Astrocyte of the cerebellum (primary cell): ENCODE data around the gene FKBP2.

Experiments used
- DNase-seq: peaks from one replicate; pipeline ENCODE4 v3.0.0-alpha.2; 2011; ENCODE audit warnings: low read depth
- H3K4me3 ChIP-seq: 2 replicates; pipeline ENCODE4 v1.5.1; 2011; ENCODE audit warnings: mild to moderate bottlenecking, low read depth, low read length, moderate library complexity
- in situ Hi-C: cut with HindIII; loops from 2 replicates; pipeline ENCODE4 v1.10.0; 2017; ENCODE audit warnings: low sequenced_read_pairs
- TF ChIP-seq, protein P1 (sequence below): IDR thresholded peaks from 2 replicates; pipeline ENCODE4 v1.5.1; 2012; ENCODE audit warnings: low read length, low read depth, moderate library complexity, mild to moderate bottlenecking; ENCODE audit errors: missing control alignments

FKBP2 gene

DNA sequence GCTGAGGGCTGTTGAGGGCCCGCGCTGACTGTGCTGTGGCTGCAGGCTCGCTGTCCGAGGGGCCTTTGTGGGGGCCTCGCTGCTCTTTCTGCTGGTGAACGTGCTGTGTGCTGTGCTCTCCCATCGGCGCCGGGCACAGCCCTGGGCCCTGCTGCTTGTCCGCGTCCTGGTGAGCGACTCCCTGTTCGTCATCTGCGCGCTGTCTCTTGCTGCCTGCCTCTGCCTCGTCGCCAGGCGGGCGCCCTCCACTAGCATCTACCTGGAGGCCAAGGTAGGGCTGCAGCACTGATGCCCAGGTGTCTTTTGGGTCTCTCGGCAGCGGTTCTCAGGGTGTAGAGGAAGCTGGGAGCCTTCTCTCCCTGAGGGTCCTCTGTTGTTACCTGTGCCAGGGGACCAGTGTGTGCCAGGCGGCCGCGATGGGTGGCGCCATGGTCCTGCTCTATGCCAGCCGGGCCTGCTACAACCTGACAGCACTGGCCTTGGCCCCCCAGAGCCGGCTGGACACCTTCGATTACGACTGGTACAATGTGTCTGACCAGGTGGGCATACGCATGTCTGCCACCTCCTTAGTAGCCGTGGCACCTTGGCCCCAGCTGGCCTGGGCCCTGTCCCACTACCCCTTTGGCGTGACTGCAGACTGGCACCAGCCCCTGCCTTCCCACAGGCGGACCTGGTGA lies 46.9 kb downstream of the FKBP2 start:
- H3K4me3 ChIP-seq: no peak overlapping the region
- no peak for DNase-seq
- TF ChIP-seq, protein P1, sequence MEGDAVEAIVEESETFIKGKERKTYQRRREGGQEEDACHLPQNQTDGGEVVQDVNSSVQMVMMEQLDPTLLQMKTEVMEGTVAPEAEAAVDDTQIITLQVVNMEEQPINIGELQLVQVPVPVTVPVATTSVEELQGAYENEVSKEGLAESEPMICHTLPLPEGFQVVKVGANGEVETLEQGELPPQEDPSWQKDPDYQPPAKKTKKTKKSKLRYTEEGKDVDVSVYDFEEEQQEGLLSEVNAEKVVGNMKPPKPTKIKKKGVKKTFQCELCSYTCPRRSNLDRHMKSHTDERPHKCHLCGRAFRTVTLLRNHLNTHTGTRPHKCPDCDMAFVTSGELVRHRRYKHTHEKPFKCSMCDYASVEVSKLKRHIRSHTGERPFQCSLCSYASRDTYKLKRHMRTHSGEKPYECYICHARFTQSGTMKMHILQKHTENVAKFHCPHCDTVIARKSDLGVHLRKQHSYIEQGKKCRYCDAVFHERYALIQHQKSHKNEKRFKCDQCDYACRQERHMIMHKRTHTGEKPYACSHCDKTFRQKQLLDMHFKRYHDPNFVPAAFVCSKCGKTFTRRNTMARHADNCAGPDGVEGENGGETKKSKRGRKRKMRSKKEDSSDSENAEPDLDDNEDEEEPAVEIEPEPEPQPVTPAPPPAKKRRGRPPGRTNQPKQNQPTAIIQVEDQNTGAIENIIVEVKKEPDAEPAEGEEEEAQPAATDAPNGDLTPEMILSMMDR: no peak
- in situ Hi-C loops: no loop called here

DNA sequence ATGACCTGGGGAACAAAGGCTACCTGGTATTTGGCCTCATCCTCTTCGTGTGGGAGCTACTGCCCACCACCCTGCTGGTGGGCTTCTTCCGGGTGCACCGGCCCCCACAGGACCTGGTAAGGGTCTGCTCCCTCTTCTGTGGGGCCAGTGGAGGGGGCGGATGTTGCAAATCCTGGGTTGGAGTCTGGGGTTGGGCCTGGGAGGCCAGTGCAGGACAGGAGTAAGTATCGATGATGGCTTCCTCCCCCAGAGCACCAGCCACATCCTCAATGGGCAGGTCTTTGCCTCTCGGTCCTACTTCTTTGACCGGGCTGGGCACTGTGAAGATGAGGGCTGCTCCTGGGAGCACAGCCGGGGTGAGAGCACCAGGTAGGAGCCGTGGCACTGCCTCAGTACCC lies 47.5 kb downstream of the FKBP2 start:
- in situ Hi-C loops: no loop called here
- no peak overlapping the region for H3K4me3 ChIP-seq
- TF ChIP-seq, protein P1: no peak
- no peak for DNase-seq

DNA sequence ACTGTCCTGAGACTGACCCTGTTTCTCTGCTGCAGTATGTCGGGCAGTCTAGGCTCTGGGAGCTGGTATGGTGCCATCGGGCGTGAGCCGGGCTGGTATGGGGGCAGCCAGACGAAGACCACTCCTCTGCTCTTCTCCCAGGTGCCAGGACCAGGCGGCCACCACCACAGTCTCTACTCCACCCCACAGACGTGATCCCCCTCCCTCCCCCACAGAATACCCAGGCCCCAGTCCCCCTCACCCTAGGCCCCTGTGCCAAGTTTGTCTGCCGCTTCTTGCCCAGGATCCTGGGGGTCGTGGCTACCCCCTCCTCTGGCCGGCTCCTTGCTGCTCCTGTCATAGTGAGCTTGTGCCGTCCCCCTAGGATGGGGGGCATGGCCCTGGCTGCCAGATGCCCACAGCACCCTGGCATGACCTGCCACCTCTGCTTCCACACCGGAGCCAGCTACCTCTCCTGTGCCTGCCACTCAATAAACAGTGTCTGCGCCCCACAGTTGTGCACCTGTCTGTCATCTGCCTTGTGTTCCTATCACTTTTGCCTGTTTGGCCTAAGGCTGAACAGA lies 48.2 kb downstream of the FKBP2 start:
- TF ChIP-seq, protein P1: no peak
- in situ Hi-C loops: no loop called here
- no peak overlapping the region for H3K4me3 ChIP-seq
- no peak for DNase-seq

DNA sequence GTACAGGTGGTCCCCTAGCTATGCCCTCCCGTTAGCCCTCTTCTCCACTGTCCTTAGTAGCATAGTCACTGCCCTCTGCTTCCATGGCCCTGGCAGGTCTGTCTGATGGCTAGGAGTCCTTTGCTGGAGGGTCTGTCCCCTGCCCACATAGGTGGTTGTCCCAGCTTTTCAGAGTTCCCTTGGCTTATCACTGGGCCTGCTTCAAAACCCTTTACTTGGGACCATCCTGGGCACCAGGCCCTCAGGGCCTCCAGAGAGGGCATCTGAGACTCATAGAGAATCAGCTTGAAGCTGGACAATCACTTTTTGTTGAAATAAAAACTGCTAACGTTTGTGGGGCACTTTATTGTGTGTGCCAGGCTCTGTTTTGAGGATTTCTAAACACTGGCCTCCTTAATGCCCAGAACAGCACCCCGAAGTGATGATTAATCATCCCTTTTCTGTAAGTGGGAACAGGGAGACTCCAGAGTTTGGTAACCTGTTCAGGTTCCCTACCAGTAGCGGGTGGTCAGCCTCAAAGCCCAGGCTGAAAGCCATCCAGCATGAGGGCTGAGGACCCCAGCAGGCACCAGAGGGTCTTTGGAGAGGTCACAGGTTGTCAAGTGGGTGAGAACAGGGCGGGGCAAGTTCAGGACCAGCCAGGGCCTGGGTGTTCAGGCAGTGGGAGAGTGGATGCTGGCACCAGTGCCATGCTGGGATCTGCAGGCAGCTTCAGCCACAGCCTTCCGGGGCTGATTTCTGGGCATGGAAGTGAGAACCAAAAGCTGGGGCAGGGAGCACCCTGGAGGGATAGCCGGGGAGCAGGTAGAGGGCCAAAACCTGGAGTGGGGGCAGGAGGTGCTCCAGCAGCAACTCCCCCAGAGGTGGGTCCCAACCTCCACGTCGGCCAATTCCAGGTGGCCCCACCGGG lies 49.7 kb downstream of the FKBP2 start:
- H3K4me3 ChIP-seq: no peak overlapping the region
- in situ Hi-C loops: no loop called here
- TF ChIP-seq, protein P1: no peak
- DNase-seq: no peak

DNA sequence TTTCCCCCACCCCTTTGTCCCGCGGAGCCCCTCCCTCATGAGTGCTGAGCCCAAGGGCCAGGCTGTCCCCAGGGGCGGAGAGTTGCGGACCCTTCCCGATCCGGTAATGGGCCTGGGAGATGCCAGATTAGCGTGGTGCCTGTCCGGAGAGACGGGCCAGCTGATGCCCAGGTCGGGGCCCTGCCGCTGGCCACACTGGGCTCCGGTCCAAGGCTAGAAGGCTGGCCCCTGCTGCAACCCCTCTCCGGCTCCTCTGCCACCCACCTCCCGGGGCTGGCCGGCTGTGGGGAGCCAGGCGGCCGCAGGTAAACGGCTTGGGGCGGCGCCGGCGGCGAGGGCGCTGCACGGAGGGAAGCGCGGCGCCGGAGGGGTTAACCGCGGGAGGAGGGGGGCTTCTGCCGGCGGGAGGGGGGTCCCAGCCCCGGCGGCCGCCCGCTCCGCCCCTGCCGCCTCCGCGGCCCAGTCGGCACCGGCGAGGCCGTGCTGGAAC lies 50.4 kb downstream of the FKBP2 start, which contains the start of gene KCNK4:
KCNK4 (plus strand) TSS at position 41 of the 490 bp plus-strand sequence. CDS start 1,717 bp downstream, outside the sequence.
- TF ChIP-seq, protein P1: no peak
- in situ Hi-C loops: no loop called here
- H3K4me3 ChIP-seq: no peak within 1 kb of the TSS
- no peak for DNase-seq

DNA sequence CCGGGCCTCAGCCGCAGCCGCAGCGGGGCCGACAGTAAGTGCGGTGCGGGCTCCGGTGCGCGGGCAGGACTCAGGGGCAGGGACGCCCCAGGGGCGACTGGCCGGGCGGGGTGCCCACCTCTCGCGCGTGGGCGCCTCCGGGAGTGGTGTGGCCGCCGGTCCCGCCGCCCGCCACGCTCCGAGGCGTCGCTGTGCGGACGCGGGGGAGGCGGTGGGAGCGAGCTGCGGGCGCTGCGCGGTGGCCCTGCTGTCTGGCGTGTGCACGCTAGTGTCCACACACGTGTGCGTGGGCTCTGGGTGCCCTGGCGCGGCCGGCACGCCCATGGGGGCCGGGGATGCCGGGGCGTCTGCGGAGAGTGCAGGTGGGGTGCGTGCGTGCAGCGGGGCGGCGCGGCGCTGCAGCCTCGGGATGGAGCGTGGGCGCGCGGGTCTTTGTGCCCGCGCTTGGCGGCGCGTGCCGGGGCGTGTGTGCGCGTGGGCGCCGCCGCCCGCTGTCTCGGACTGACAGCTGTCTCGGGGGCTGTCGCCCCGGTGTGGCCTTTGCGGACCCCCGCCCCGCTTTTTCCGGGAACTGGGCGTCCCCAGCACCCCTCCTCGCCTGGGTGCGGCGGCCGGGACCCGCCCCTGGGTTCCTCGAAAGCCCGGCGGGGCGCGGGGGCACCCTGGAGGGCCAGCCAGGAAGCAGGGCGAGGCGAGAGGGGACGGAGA lies 51.0 kb downstream of the FKBP2 start:
- TF ChIP-seq, protein P1: no peak
- DNase-seq: no peak
- H3K4me3 ChIP-seq: no peak overlapping the region
- in situ Hi-C loops: no loop called here
